Measurements from ENCODE around the gene LRRC8E. TPM values are rescaled to one million over a fixed set of nuclear protein-coding genes. Genes with fewer than 3 reads are reported as not detected.

The LRRC8E gene
- polyA plus RNA-seq (2013, experiment 1 of 2) = 1.3 TPM
- 1.4 TPM for polyA plus RNA-seq (2013, experiment 2 of 2)

DNA sequence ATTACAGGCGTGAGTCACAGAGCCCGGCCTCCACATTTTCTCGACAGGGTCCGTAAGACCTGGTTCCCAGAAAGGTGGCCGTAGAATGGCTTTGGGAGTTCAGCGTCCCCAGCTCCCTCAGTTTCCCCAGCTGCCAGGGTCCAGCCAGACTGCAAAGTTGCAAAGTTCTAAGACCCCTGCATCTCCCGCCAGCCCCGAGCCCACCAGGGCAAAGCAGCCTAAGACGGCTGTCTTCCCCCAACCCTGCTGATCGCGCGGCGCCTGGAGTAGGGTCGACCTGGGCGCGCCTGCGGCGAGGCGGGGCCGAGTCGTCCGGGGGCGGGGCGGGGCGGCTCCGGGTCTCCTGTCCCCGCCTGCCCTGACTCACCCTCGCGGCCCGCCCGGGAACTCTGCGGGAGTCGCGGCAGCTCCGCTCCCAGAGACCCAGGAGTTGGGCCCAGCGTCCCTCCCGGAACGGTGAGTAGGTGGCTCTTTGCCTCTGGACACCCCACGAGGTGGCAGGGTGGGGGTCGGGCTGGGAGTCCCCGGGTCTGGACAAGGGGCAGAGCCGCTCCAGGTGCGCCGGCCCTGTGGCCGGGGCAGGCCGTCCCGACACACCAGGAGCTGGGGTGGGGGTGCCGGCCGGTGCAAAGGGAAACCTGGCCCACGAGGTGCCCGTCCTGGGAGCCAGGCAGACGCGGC lies at the start of gene LRRC8E:
Gene LRRC8E, plus strand, starts transcription at position 366 of the 681 bp plus-strand sequence. CDS start 7,094 bp downstream, outside the sequence.
- Histone ChIP-seq H3K9me3 (ENCODE audit: insufficient read depth, low read depth, low read length) (no peaks in the 10 kb centered on the region), H3K27me3 (ENCODE audit: insufficient read depth, low read length) (peaks cover 13% of the 10 kb centered on the region), H3K27ac (ENCODE audit: low read depth, low read length) (no peak within 1 kb of the TSS), H3K4me3 (ENCODE audit: low read length) (peak within 1 kb of the TSS; percentile 65), H3K36me3 (ENCODE audit: insufficient read depth, low read length) (no peaks in the 10 kb centered on the region), H3K9ac (ENCODE audit: low read depth, low read length) (peak within 1 kb of the TSS; percentile 70), H3K4me1 (ENCODE audit: insufficient read depth, low read length) (no peaks in the 10 kb centered on the region)
- WGBS = 8% methylated on average over 53 of the region's 53 CpGs

GRCh38 chr19:7839476-7839875 lies 48.8 kb upstream of the LRRC8E start:
- H3K9ac ChIP-seq (ENCODE audit: low read depth, low read length) = no peak overlapping the region
- no peak overlapping the region for H3K27ac ChIP-seq (ENCODE audit: low read depth, low read length)
- 90% methylated on average over 6 of the region's 6 CpGs for WGBS
- H3K4me3 ChIP-seq (ENCODE audit: low read length) = no peak overlapping the region
- 0 out of 2 replicates have a peak, but pooled peaks cover 2% of the 10 kb centered on the region for H3K27me3 ChIP-seq (ENCODE audit: insufficient read depth, low read length)
- H3K4me1 ChIP-seq (ENCODE audit: insufficient read depth, low read length) = no peaks in the 10 kb centered on the region
- H3K36me3 ChIP-seq (ENCODE audit: insufficient read depth, low read length) = no peaks in the 10 kb centered on the region
- H3K9me3 ChIP-seq (ENCODE audit: insufficient read depth, low read depth, low read length) = 0 out of 2 replicates have a peak, but pooled peaks cover 4% of the 10 kb centered on the region

DNA sequence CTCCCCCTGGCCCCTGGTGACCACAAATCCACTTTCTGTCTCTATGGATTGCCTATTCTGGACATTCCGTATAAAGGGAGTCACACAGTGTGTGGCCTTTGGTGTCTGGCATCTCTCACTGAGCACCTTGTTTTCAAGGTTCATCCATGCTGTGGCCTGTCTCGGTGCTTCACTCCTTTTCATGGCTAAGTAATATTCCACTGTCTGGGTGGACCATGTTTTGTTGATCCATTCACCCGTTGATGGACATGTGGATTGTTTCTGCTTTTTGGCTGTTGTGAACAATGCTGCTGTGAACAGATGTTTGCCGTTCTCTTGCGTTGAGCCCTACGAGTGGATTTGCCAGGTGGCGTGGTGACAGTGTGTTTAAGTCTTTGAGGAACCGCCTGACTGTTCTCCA lies 47.7 kb upstream of the LRRC8E start:
- H3K4me1 ChIP-seq (ENCODE audit: insufficient read depth, low read length) = no peaks in the 10 kb centered on the region
- H3K36me3 ChIP-seq (ENCODE audit: insufficient read depth, low read length) = no peaks in the 10 kb centered on the region
- no peak overlapping the region for H3K9ac ChIP-seq (ENCODE audit: low read depth, low read length)
- WGBS = 96% methylated on average over 8 of the region's 8 CpGs
- no peak overlapping the region for H3K27ac ChIP-seq (ENCODE audit: low read depth, low read length)
- H3K4me3 ChIP-seq (ENCODE audit: low read length) = no peak overlapping the region
- 0 out of 2 replicates have a peak, but pooled peaks cover 4% of the 10 kb centered on the region for H3K9me3 ChIP-seq (ENCODE audit: insufficient read depth, low read depth, low read length)
- 0 out of 2 replicates have a peak, but pooled peaks cover 2% of the 10 kb centered on the region for H3K27me3 ChIP-seq (ENCODE audit: insufficient read depth, low read length)

DNA sequence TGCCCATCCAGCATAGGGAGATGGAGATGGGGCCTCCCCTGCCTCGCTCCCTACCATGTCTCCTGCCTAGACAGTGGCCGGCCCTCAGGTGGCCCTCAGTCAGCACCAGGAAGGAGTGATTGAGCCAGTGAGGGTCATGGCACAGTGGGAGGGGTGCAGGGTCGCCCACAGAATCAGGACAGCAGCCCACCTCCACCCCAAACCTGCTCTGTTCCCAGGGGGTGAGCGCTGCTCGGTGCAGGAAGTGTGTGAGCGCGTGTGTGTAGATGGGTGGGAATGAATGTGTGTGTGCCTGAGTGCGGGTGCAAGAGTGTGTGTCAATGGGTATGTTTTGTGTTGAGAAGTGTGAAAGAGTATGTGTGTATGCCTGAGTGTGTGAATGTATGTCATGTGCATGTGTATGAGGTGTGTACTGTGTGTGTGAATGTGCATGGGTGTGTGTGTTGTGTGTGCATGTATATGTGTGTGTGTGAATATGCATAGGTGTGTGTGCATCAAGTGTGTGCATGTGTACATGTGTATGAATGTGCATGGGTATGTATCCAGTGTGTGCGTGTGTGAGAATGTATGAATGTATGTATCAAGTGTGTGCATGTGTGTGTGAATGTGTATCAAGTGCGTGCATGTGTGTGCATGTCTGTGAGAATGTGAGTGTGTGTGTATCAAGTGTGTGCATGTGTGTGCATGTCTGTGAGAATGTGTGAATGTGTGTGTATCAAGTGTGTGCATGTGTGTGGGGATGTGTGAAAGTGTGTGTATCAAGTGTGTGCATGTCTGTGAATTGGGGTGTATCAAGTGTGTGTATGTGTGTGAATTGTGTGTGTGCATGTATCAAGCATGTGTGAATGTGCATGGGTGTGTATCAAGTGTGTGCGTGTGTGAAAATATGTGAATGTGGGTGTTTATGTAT lies 46.3 kb upstream of the LRRC8E start:
- Histone ChIP-seq H3K27ac (ENCODE audit: low read depth, low read length) (no peak overlapping the region), H3K4me3 (ENCODE audit: low read length) (no peak overlapping the region), H3K9me3 (ENCODE audit: insufficient read depth, low read depth, low read length) (0 out of 2 replicates have a peak, but pooled peaks cover 4% of the 10 kb centered on the region), H3K4me1 (ENCODE audit: insufficient read depth, low read length) (no peaks in the 10 kb centered on the region), H3K36me3 (ENCODE audit: insufficient read depth, low read length) (no peaks in the 10 kb centered on the region), H3K27me3 (ENCODE audit: insufficient read depth, low read length) (0 out of 2 replicates have a peak, but pooled peaks cover 2% of the 10 kb centered on the region), H3K9ac (ENCODE audit: low read depth, low read length) (no peak overlapping the region)
- WGBS = 91% methylated on average over 11 of the region's 11 CpGs

DNA sequence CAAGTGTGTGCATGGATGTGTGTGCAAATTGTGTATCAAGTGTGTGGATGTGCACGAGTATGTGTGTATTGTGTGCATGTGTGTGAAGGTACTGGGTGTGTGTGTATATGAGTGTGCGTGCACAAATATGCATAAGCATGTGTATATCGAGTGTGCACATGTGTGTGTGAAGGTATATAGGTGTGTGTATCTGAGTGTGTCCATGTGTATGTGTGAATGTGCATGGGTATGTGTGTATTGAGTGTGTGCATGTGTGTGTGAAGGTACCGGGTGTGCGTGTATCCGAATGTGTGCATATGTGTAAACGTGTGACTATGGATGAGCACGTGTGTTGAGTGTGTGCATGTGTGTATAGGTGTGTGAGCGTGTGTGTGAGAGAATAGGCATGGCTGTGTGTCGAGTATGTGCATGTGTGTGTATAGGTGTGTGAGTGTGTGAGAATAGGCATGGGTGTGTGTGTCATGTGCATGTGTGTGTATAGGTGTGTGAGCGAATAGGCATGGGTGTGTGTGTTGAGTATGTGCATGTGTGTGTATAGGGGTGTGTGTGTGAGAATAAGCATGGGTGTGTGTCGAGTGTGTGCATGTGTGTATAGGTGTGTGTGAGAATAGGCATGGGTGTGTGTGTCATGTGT lies 45.5 kb upstream of the LRRC8E start:
- 0 out of 2 replicates have a peak, but pooled peaks cover 4% of the 10 kb centered on the region for H3K9me3 ChIP-seq (ENCODE audit: insufficient read depth, low read depth, low read length)
- H3K36me3 ChIP-seq (ENCODE audit: insufficient read depth, low read length) = no peaks in the 10 kb centered on the region
- H3K27ac ChIP-seq (ENCODE audit: low read depth, low read length) = no peak overlapping the region
- H3K4me3 ChIP-seq (ENCODE audit: low read length) = no peak overlapping the region
- H3K4me1 ChIP-seq (ENCODE audit: insufficient read depth, low read length) = no peaks in the 10 kb centered on the region
- H3K9ac ChIP-seq (ENCODE audit: low read depth, low read length) = no peak overlapping the region
- WGBS = 92% methylated on average over 12 of the region's 12 CpGs
- 0 out of 2 replicates have a peak, but pooled peaks cover 2% of the 10 kb centered on the region for H3K27me3 ChIP-seq (ENCODE audit: insufficient read depth, low read length)

GRCh38 chr19:7843521-7843920 lies 44.8 kb upstream of the LRRC8E start:
- Histone ChIP-seq H3K9me3 (ENCODE audit: insufficient read depth, low read depth, low read length) (0 out of 2 replicates have a peak, but pooled peaks cover 4% of the 10 kb centered on the region), H3K4me1 (ENCODE audit: insufficient read depth, low read length) (no peaks in the 10 kb centered on the region), H3K9ac (ENCODE audit: low read depth, low read length) (no peak overlapping the region), H3K36me3 (ENCODE audit: insufficient read depth, low read length) (no peaks in the 10 kb centered on the region), H3K27ac (ENCODE audit: low read depth, low read length) (no peak overlapping the region), H3K27me3 (ENCODE audit: insufficient read depth, low read length) (0 out of 2 replicates have a peak, but pooled peaks cover 2% of the 10 kb centered on the region), H3K4me3 (ENCODE audit: low read length) (no peak overlapping the region)
- WGBS = 90% methylated on average over 6 of the region's 6 CpGs

DNA sequence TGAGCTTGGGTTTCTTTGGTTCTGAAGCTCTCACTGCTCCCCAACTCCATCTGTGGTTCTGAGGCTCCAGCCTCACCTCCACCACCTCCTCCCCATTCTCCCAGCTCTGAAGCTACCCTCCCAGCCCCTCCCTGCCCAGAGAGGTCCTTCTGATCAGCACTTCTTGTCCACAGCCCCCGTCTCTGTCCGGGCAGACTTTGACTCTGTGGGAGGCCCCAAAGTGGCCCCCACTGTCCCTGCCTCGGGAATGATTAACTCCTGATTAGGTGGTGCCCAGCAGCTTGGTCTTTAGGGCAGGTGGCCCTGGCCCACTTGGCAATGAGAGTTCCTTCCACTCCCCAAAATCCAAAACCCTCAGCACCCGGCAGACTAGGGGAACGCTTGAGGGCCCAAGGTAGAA lies 43.9 kb upstream of the LRRC8E start:
- Histone ChIP-seq H3K9ac (ENCODE audit: low read depth, low read length) (no peak overlapping the region), H3K27me3 (ENCODE audit: insufficient read depth, low read length) (no peaks in the 10 kb centered on the region), H3K4me1 (ENCODE audit: insufficient read depth, low read length) (no peaks in the 10 kb centered on the region), H3K4me3 (ENCODE audit: low read length) (no peak overlapping the region), H3K9me3 (ENCODE audit: insufficient read depth, low read depth, low read length) (0 out of 2 replicates have a peak, but pooled peaks cover 4% of the 10 kb centered on the region), H3K36me3 (ENCODE audit: insufficient read depth, low read length) (no peaks in the 10 kb centered on the region), H3K27ac (ENCODE audit: low read depth, low read length) (no peak overlapping the region)
- 81% methylated on average over 5 of the region's 5 CpGs for WGBS

DNA sequence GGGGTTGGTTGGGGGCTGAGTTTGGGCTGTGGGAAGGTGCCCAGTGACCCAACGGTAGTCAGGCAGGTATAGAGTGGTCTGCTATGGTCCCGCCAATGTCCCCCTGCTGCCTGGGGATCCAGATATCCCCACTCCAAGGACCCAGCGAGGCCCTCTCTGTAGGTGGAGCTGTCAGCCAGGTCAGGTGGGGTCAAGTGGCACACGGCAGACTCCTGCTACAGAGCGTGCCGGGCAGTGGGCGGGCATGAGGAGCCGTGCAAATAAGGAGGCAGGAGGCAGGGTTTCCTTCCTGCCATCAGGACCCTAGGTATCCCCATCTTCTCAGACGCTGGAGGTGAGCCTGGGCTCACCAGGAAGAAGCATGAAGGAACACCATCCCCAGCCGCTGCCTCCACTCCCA lies 43.4 kb upstream of the LRRC8E start:
- Histone ChIP-seq H3K4me1 (ENCODE audit: insufficient read depth, low read length) (no peaks in the 10 kb centered on the region), H3K9me3 (ENCODE audit: insufficient read depth, low read depth, low read length) (0 out of 2 replicates have a peak, but pooled peaks cover 4% of the 10 kb centered on the region), H3K4me3 (ENCODE audit: low read length) (no peak overlapping the region), H3K27me3 (ENCODE audit: insufficient read depth, low read length) (no peaks in the 10 kb centered on the region), H3K27ac (ENCODE audit: low read depth, low read length) (no peak overlapping the region), H3K9ac (ENCODE audit: low read depth, low read length) (no peak overlapping the region), H3K36me3 (ENCODE audit: insufficient read depth, low read length) (no peaks in the 10 kb centered on the region)
- WGBS = 84% methylated on average over 10 of the region's 10 CpGs

- Histone ChIP-seq H3K27ac (ENCODE audit: low read depth, low read length) (no peak overlapping the region), H3K9ac (ENCODE audit: low read depth, low read length) (no peak overlapping the region), H3K4me3 (ENCODE audit: low read length) (no peak overlapping the region), H3K4me1 (ENCODE audit: insufficient read depth, low read length) (no peaks in the 10 kb centered on the region), H3K36me3 (ENCODE audit: insufficient read depth, low read length) (no peaks in the 10 kb centered on the region), H3K9me3 (ENCODE audit: insufficient read depth, low read depth, low read length) (0 out of 2 replicates have a peak, but pooled peaks cover 4% of the 10 kb centered on the region), H3K27me3 (ENCODE audit: insufficient read depth, low read length) (no peaks in the 10 kb centered on the region)
- 89% methylated on average over 20 of the region's 20 CpGs for WGBS
Measured at GRCh38 chr19:7845390-7846154, 42.7 kb upstream of the LRRC8E start.

DNA sequence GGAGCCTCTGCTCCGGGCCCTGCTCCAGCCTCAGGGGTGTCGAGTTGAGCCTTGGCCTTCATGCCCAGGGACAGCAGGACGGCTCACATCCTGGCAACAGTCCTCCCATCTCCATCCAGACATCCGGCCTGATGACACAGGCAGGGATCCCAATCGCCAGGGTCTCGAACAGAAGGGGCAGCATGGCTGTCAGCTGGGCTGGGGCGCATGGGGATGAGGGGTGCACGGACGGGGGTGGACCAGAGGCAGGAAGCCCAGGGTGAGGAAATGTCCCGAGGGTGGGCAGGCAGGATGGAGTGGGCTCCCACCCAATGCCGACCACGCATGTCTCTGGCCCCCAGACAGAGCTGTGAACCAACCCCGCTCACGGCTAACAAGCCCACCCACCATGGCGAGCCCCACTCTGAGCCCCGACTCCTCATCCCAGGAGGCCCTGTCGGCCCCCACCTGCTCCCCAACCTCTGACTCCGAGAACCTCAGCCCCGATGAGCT lies 42.1 kb upstream of the LRRC8E start:
- Histone ChIP-seq H3K4me3 (ENCODE audit: low read length) (no peak overlapping the region), H3K27ac (ENCODE audit: low read depth, low read length) (no peak overlapping the region), H3K36me3 (ENCODE audit: insufficient read depth, low read length) (no peaks in the 10 kb centered on the region), H3K9me3 (ENCODE audit: insufficient read depth, low read depth, low read length) (0 out of 2 replicates have a peak, but pooled peaks cover 4% of the 10 kb centered on the region), H3K9ac (ENCODE audit: low read depth, low read length) (no peak overlapping the region), H3K27me3 (ENCODE audit: insufficient read depth, low read length) (no peaks in the 10 kb centered on the region), H3K4me1 (ENCODE audit: insufficient read depth, low read length) (no peaks in the 10 kb centered on the region)
- 94% methylated on average over 19 of the region's 19 CpGs for WGBS
